ENCODE measurements around the gene ATAD1. TPM values are rescaled to one million over a fixed set of nuclear protein-coding genes. Genes with fewer than 3 reads are reported as not detected.

Gene ATAD1
- total and polyA plus RNA-seq, 7 donors = 6.9 to 45.3 (median 28.0) TPM

- TF ChIP-seq POLR2A (IDR thresholded peaks at IDR 0.05) (no peak), CTCF (IDR thresholded peaks at IDR 0.05) (no peak), EP300 (IDR thresholded peaks at IDR 0.05) (no peak), POLR2AphosphoS5 (IDR thresholded peaks at IDR 0.05) (no peak)
- Histone ChIP-seq H3K27me3 (no peaks in the 10 kb centered on the region), H3K9me3 (no peaks in the 10 kb centered on the region), H3K4me1 (no peaks in the 10 kb centered on the region), H3K36me3 (no peaks in the 10 kb centered on the region), H3K4me3 (no peak overlapping the region), H3K27ac (no peak overlapping the region)
- WGBS, 2 donors = 80 to 86% methylated on average over 7 of the region's 7 CpGs
- intact Hi-C loops (cut with DNase I) = no loop called here
- DNase-seq = no peak
Measured at GRCh38 chr10:87846023-87846422, 28.0 kb upstream of the ATAD1 start.

GRCh38 chr10:87845624-87845998 is 27.6 kb upstream of the ATAD1 start:
- no peak for DNase-seq
- TF ChIP-seq CTCF (IDR thresholded peaks at IDR 0.05) (no peak), POLR2A (IDR thresholded peaks at IDR 0.05) (no peak), EP300 (IDR thresholded peaks at IDR 0.05) (no peak), POLR2AphosphoS5 (IDR thresholded peaks at IDR 0.05) (no peak)
- Histone ChIP-seq H3K9me3 (no peaks in the 10 kb centered on the region), H3K4me3 (no peak overlapping the region), H3K27ac (no peak overlapping the region), H3K36me3 (no peaks in the 10 kb centered on the region), H3K4me1 (no peaks in the 10 kb centered on the region), H3K27me3 (no peaks in the 10 kb centered on the region)
- intact Hi-C loops (cut with DNase I) = no loop called here
- WGBS, 2 donors = 94 to 95% methylated on average over 3 of the region's 3 CpGs

- Histone ChIP-seq H3K36me3 (no peaks in the 10 kb centered on the region), H3K27ac (no peak overlapping the region), H3K4me3 (no peak overlapping the region), H3K4me1 (no peaks in the 10 kb centered on the region), H3K27me3 (no peaks in the 10 kb centered on the region), H3K9me3 (no peaks in the 10 kb centered on the region)
- DNase-seq = no peak
- 7 to 24% methylated on average over 1 of the region's 1 CpG for WGBS, 2 donors
- intact Hi-C loops (cut with DNase I) = no loop called here
- TF ChIP-seq POLR2A (IDR thresholded peaks at IDR 0.05) (no peak), POLR2AphosphoS5 (IDR thresholded peaks at IDR 0.05) (no peak), CTCF (IDR thresholded peaks at IDR 0.05) (no peak), EP300 (IDR thresholded peaks at IDR 0.05) (no peak)
Measured at GRCh38 chr10:87844837-87845623, 27.0 kb upstream of the ATAD1 start.

- TF ChIP-seq CTCF (IDR thresholded peaks at IDR 0.05) (no peak), EP300 (IDR thresholded peaks at IDR 0.05) (no peak), POLR2AphosphoS5 (IDR thresholded peaks at IDR 0.05) (no peak), POLR2A (IDR thresholded peaks at IDR 0.05) (no peak)
- H3K9me3 ChIP-seq = no peaks in the 10 kb centered on the region
- 98% methylated on average over 4 of the region's 4 CpGs for WGBS, 2 donors
- H3K4me1 ChIP-seq = no peaks in the 10 kb centered on the region
- intact Hi-C loops (cut with DNase I) = no loop called here
- no peaks in the 10 kb centered on the region for H3K36me3 ChIP-seq
- DNase-seq = no peak
- H3K4me3 ChIP-seq = no peak overlapping the region
- H3K27me3 ChIP-seq = no peaks in the 10 kb centered on the region
- H3K27ac ChIP-seq = no peak overlapping the region
Measured at GRCh38 chr10:87843714-87844113, 25.7 kb upstream of the ATAD1 start.

Measured in sigmoid colon (tissue), 7 donors.